ENCODE results near the gene LCAT. TPM values are rescaled to one million over a fixed set of nuclear protein-coding genes. Genes with fewer than 3 reads are reported as not detected.

The LCAT gene
- total and polyA plus RNA-seq, 9 of the 15 experiments (the other 6 are each of a cell fraction or from before 2014, with no cell fraction given), result 0.46 to 21.0 (median 5.0) TPM

DNA sequence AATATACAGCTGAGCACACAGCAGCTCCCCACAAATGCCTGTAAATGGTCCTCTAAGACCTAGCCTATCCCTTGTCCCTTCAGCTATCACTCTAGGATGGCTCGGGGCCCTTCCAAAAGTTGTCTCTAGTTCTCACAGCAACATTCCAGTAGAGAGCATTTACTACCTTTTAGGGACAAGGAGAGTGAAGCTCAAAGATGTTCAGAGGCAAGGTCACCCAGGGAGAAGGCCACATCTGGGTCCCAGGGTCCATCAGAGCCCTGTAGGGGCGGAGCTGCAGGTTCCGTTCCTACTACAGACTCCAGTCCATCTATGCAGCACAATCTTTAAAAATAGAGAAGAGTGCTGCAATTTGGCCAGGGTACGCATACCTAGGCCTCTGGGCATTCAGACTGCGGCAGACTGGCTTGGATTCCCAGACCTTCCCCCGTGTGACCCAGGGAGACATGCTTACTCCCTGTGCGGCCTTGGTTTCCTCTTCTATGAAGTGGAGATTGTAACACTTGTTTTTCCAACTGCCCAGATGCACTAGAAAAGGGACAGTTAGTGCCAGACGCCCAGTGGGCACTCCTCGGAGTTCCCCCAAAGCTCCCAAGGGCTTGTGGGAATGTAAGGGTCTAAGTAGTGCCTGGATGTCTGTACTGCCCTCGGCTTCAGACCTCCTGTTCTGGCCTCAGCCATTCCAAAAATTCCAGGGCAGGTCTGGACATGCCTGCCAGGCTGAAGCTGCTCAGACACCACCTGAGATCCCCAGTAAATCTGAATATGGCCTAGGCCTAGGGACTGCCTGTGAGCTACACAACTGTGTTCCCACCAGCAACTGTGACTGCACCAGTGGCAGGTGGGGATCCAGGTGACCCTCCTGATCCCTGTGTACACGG lies 22.0 kb upstream of the LCAT start (continued):
- no peak for TF ChIP-seq SRSF7 (optimal IDR thresholded peaks at IDR 0.05; ENCODE audit: low read depth, low read length)
- no peak for TF ChIP-seq HDAC1 (IDR thresholded peaks at IDR 0.05)
- TF ChIP-seq DIDO1 (tag; IDR thresholded peaks at IDR 0.05; ENCODE audit: low read depth), result no peak
- TF ChIP-seq HSF4 (CRISPR knock-in tag; IDR thresholded peaks at IDR 0.05; ENCODE audit: borderline replicate concordance), result no peak
- TF ChIP-seq, protein P1, sequence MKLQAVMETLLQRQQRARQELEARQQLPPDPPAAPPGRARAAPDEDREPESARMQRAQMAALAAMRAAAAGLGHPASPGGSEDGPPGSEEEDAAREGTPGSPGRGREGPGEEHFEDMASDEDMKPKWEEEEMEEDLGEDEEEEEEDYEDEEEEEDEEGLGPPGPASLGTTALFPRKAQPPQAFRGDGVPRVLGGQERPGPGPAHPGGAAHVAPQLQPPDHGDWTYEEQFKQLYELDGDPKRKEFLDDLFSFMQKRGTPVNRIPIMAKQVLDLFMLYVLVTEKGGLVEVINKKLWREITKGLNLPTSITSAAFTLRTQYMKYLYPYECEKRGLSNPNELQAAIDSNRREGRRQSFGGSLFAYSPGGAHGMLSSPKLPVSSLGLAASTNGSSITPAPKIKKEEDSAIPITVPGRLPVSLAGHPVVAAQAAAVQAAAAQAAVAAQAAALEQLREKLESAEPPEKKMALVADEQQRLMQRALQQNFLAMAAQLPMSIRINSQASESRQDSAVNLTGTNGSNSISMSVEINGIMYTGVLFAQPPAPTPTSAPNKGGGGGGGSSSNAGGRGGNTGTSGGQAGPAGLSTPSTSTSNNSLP (IDR thresholded peaks at IDR 0.05; ENCODE audit: borderline replicate concordance, low read depth, low read length), result no peak
- no peak for TF ChIP-seq THRAP3 (IDR thresholded peaks at IDR 0.05; ENCODE audit: borderline replicate concordance)
- TF ChIP-seq CBX1 (IDR thresholded peaks at IDR 0.05; ENCODE audit: low read depth), result no peak
